Peyer's patch (tissue), 4 donors: ENCODE measurements around the gene HTT.

Experiments used
- POLR2A ChIP-seq, 2 donors: fragments of 450-650 bp; IDR thresholded peaks; one replicate each; pipeline ENCODE4 v1.5.1; 2017; ENCODE audit warnings: antibody characterized with exemption in 2 of 2, mild to moderate bottlenecking in 2 of 2, moderate library complexity in 2 of 2
- TF ChIP-seq, protein P1 (sequence below), 6 experiments: fragments of 450-650 bp in 4 of 6; fragments of 200-600 bp in 2 of 6; sonication (generic) in 1 of 6; IDR thresholded peaks; one replicate each; pipeline ENCODE4 v1.5.1; 2017 to 2019; ENCODE audit warnings: antibody characterized with exemption in 6 of 6, mild to moderate bottlenecking in 3 of 6, moderate library complexity in 1 of 6

DNA sequence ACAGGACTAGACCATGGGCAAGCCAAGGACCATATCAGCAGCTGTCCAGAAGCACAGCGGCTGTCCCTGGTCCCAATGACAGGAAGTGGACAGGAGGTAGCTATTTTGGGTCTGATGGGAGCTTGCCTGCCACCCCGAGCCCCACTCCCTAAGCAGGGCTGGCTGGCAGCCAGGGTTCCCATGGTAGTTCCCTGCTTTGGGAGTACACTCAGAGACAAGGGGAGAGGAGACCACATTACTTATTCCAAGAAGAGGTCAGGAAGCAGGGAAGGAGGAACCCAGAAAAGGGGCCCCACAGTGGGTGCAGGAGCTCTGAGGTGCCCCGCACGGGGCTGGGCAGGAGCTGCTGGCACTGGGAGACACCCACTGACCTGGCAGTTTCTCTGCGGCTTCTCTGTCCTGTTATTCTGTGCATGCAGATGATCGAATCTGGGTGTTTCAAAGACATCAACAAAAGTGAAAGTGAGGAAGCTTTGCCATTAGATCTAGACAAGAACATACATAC, 36.5 kb upstream of the HTT start:
- TF ChIP-seq, protein P1, sequence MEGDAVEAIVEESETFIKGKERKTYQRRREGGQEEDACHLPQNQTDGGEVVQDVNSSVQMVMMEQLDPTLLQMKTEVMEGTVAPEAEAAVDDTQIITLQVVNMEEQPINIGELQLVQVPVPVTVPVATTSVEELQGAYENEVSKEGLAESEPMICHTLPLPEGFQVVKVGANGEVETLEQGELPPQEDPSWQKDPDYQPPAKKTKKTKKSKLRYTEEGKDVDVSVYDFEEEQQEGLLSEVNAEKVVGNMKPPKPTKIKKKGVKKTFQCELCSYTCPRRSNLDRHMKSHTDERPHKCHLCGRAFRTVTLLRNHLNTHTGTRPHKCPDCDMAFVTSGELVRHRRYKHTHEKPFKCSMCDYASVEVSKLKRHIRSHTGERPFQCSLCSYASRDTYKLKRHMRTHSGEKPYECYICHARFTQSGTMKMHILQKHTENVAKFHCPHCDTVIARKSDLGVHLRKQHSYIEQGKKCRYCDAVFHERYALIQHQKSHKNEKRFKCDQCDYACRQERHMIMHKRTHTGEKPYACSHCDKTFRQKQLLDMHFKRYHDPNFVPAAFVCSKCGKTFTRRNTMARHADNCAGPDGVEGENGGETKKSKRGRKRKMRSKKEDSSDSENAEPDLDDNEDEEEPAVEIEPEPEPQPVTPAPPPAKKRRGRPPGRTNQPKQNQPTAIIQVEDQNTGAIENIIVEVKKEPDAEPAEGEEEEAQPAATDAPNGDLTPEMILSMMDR (IDR thresholded peaks at IDR 0.05): no peak
- TF ChIP-seq POLR2A (IDR thresholded peaks at IDR 0.05): no peak
